ENCODE data around the gene RHOJ. TPM values are rescaled to one million over a fixed set of nuclear protein-coding genes. Genes with fewer than 3 reads are reported as not detected.

The RHOJ gene
- not detected in 2 replicates for total RNA-seq

GRCh38 chr14:63204407-63205043 is at the start of gene RHOJ:
RHOJ (plus strand) TSS chr14:63204443; CDS start chr14:63204870, 427 bp downstream.

GRCh38 chr14:63318835-63319234 is 114.6 kb downstream of the RHOJ start, which contains the start of gene GPHB5:
GPHB5 (minus strand) TSS chr14:63318935; CDS start chr14:63317849, 1,086 bp downstream.

Other genes with a start within 250 kb of the RHOJ start
- gene KCNH5, start 159.0 kb upstream of the RHOJ start, total RNA-seq = not detected in 2 replicates
- not detected in 2 replicates for gene GPHB5, start 114.5 kb downstream of the RHOJ start, total RNA-seq

Measured in hair follicular keratinocyte (primary cell).